ENCODE data around the gene IQSEC1.

GRCh38 chr3:12918231-12918630 lies 155.0 kb downstream of the IQSEC1 start:
- TF ChIP-seq POLR2A (IDR thresholded peaks at IDR 0.05): no peak
- no peak for TF ChIP-seq POLR2AphosphoS5 (IDR thresholded peaks at IDR 0.05)

All from prostate gland (tissue), 1 donor.